Spleen (tissue), 11 donors: ENCODE results near the gene SPACA7. TPM values are rescaled to one million over a fixed set of nuclear protein-coding genes. Genes with fewer than 3 reads are reported as not detected.

Experiments
- DNase-seq: peaks from one replicate; pipeline ENCODE4 v3.0.0-alpha.2; 2020
- H3K27ac ChIP-seq, 8 donors: fragments of 200-600 bp; sonication (generic) in 7 of 8; 1 replicate in 4 of 8; 2 replicates in 4 of 8; pipeline versions ENCODE4 v1.5.0 to v1.8.0; 2016 to 2021; ENCODE audit warnings: inconsistent platforms in 4 of 8, mild to moderate bottlenecking in 4 of 8, moderate library complexity in 1 of 8
- H3K27me3 ChIP-seq, 7 donors: fragments of 200-600 bp; sonication (generic) in 6 of 7; replicated peaks in 1 of 7; 1 replicate in 4 of 7; 2 replicates in 3 of 7; pipeline versions ENCODE4 v1.5.0 to v1.8.0; 2016 to 2021; ENCODE audit warnings: inconsistent platforms in 3 of 7, mild to moderate bottlenecking in 1 of 7
- H3K36me3 ChIP-seq, 6 donors: fragments of 200-600 bp; sonication (generic) in 5 of 6; 1 replicate in 4 of 6; 2 replicates in 2 of 6; pipeline versions ENCODE4 v1.5.0 to v1.8.0; 2016 to 2021; ENCODE audit warnings: inconsistent platforms in 2 of 6
- H3K4me1 ChIP-seq, 6 donors: fragments of 200-600 bp; sonication (generic) in 5 of 6; 1 replicate in 3 of 6; 2 replicates in 3 of 6; pipeline versions ENCODE4 v1.5.0 to v1.8.0; 2016 to 2021; ENCODE audit warnings: inconsistent platforms in 3 of 6
- H3K4me3 ChIP-seq, 8 donors: fragments of 200-600 bp; sonication (generic) in 7 of 8; 1 replicate in 4 of 8; 2 replicates in 4 of 8; pipeline versions ENCODE4 v1.5.0 to v1.8.0; 2016 to 2021; ENCODE audit warnings: inconsistent platforms in 4 of 8, mild to moderate bottlenecking in 4 of 8, moderate library complexity in 2 of 8
- H3K9me3 ChIP-seq, 8 donors: fragments of 200-600 bp; sonication (generic) in 7 of 8; 1 replicate in 4 of 8; 2 replicates in 4 of 8; pipeline versions ENCODE4 v1.5.0 to v1.8.0; 2016 to 2021; ENCODE audit warnings: inconsistent platforms in 4 of 8
- POLR2A ChIP-seq, 3 donors: fragments of 450-650 bp; IDR thresholded peaks; one replicate each; pipeline ENCODE4 v1.5.1; 2017; ENCODE audit warnings: antibody characterized with exemption in 3 of 3, mild to moderate bottlenecking in 1 of 3
- POLR2AphosphoS5 ChIP-seq, 3 donors: sonication (generic); formaldehyde crosslinking; IDR thresholded peaks; one replicate each; pipeline ENCODE4 v1.5.1; 2017; ENCODE audit warnings: antibody characterized with exemption in 3 of 3
- WGBS, 5 donors: extraction: QIAGEN DNeasy Blood & Tissue Kit in 3 of 5; methylation state at CpG; one replicate each; pipeline versions ENCODE4 v1.1.5 to v1.1.7; 2013 to 2018; 5-methylcytosine and 5-hydroxymethylcytosine counted together
- intact Hi-C: fragments of 100-400 bp; cut with DNase I; formaldehyde crosslinking; loops from one replicate; pipeline ENCODE4 v1.15.0; 2023; ENCODE audit warnings: low total_unique reads
- polyA plus RNA-seq, 3 donors: library from polyadenylated mRNA; stranded (reverse); fragments of 200-250 nt; gene quantifications; one replicate each; pipeline ENCODE4 v1.2.1, GENCODE V29; 2013
- total RNA-seq, 7 donors: library from RNA; depleted of rRNA in 3 of 7; stranded (reverse); fragments of >200 nt in 3 of 7; fragmentation: NEBNext Ultra II Directional in 4 of 7; extraction: Animal tissue kit (Norgen Biotek cat#: 25700) in 4 of 7; gene quantifications; one replicate each; pipeline versions ENCODE4 v1.1.0 to v1.2.1, GENCODE V29; 2016 to 2021
- TF ChIP-seq, protein P1 (sequence below), 11 experiments: fragments of 200-600 bp in 7 of 11; fragments of 450-650 bp in 4 of 11; sonication (generic) in 4 of 11; IDR thresholded peaks in 8 of 11; conservative IDR thresholded peaks in 3 of 11; 1 replicate in 7 of 11; 2 replicates in 4 of 11; pipeline versions ENCODE4 v1.4.0 to v1.8.0; 2016 to 2021; ENCODE audit warnings: antibody characterized with exemption in 11 of 11, inconsistent platforms in 4 of 11, mild to moderate bottlenecking in 1 of 11
- donor health status: healthy with polysubstance abuse.
- donor health status: DM: no; HTN: no; CAD: no; lungs with moderate emphysema.
- donor health status: DM: no; HTN: no; CAD: no.
- donor health status: Bipolar disorder and iron deficiency.
- donor health status: healthy.
- donor health status: DM: no; HTN: no; CAD: no.
- donor health status: DM: yes; HTN: yes; CAD: no.

SPACA7 gene
- total and polyA plus RNA-seq, 10 donors, result not detected

DNA sequence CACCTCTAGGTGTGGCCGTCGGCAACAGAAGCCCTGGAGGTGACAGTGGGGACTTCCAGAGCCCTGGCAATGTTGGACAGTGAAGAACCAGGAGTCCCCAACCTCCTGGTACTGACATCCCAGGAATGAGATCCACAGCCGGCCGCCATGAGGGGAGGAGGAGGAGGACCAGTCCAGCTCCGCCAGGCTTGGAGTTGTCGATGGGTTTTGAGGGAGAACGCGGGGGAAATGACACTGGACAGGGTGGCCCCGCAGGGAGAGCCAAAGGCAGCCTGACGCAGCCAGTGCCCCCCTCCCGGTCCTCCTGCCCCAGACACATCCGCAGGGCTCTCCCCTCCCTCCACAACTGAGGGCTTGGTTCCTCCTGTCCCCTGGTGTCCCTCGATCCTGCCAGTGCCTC is 57.9 kb downstream of the SPACA7 start:
- Histone ChIP-seq H3K36me3 (no peaks in the 10 kb centered on the region), H3K27ac (no peak overlapping the region), H3K9me3 (peaks cover 2 to 31% (median 25%) of the 10 kb centered on the region in 8 donors), H3K27me3 (peaks cover 0 to 12% (median 0%) of the 10 kb centered on the region in 7 donors), H3K4me3 (no peak overlapping the region), H3K4me1 (no peaks in the 10 kb centered on the region)
- TF ChIP-seq POLR2AphosphoS5 (IDR thresholded peaks at IDR 0.05), result no peak
- TF ChIP-seq, protein P1, sequence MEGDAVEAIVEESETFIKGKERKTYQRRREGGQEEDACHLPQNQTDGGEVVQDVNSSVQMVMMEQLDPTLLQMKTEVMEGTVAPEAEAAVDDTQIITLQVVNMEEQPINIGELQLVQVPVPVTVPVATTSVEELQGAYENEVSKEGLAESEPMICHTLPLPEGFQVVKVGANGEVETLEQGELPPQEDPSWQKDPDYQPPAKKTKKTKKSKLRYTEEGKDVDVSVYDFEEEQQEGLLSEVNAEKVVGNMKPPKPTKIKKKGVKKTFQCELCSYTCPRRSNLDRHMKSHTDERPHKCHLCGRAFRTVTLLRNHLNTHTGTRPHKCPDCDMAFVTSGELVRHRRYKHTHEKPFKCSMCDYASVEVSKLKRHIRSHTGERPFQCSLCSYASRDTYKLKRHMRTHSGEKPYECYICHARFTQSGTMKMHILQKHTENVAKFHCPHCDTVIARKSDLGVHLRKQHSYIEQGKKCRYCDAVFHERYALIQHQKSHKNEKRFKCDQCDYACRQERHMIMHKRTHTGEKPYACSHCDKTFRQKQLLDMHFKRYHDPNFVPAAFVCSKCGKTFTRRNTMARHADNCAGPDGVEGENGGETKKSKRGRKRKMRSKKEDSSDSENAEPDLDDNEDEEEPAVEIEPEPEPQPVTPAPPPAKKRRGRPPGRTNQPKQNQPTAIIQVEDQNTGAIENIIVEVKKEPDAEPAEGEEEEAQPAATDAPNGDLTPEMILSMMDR (IDR thresholded peaks at IDR 0.05 in 8 of 11, conservative IDR thresholded peaks at IDR 0.05 in 3 of 11), result no peak
- TF ChIP-seq POLR2A (IDR thresholded peaks at IDR 0.05), result no peak
- peak; percentile 37 for DNase-seq
- 79 to 91% (median 84%) methylated on average over 11 to 13 of the region's 13 CpGs for WGBS, 5 donors
- intact Hi-C loops, result no loop called here

DNA sequence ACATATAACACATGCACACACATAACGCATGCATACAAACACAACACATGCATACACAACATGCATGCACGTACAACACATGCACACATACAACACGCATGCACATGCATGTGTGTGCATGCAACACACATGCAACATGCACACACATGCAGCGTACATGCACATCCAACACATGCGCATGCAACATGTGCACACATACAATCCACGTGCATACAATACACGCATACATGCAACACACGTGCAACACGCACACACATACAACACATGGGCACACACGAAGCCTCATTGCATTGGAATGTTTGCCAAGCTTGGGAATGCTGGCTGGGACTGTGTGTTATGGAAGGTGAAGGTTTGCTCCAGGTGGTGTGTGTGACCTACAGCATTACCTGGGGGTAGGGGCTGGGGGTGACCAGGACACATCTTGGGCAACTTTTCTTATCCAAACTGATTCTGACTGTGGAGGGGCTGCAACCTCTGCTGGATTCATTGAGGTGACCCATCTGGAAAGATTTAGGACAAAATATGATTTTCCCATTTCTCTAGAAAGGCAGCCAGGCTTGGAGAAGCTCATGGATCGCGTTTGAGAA is 58.9 kb downstream of the SPACA7 start:
- Histone ChIP-seq H3K27ac (no peak overlapping the region), H3K9me3 (peaks cover 0 to 27% (median 18%) of the 10 kb centered on the region in 8 donors), H3K4me1 (no peaks in the 10 kb centered on the region), H3K27me3 (peaks cover 0 to 20% (median 0%) of the 10 kb centered on the region in 7 donors), H3K36me3 (no peaks in the 10 kb centered on the region), H3K4me3 (no peak overlapping the region)
- intact Hi-C loops, result no loop called here
- WGBS, 5 donors, result 82 to 93% (median 84%) methylated on average over 12 of the region's 12 CpGs
- TF ChIP-seq POLR2A (IDR thresholded peaks at IDR 0.05) (no peak), POLR2AphosphoS5 (IDR thresholded peaks at IDR 0.05) (no peak)
- TF ChIP-seq, protein P1 (IDR thresholded peaks at IDR 0.05 in 8 of 11, conservative IDR thresholded peaks at IDR 0.05 in 3 of 11), result no peak
- DNase-seq, result peak; percentile 49

DNA sequence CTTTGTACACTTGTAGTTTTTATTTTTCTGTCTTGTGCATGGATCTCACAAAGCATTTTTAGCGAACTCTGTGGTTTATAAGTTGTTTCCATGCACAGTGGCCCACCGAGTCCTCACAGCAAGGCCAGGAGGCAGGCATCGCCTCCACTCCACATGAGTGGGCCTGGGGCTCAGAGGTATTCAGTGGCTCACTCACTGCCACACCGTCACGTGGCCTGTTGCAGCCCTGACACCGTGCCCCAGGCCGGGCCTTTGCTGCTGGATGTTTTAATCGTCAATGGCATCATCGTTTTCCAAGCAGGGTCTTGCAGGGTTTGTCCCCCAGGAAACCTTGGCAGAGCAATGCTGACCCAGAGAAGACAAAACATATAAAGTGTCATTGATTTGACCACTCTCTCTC is 59.8 kb downstream of the SPACA7 start:
- Histone ChIP-seq H3K9me3 (peaks cover 0 to 20% (median 14%) of the 10 kb centered on the region in 8 donors), H3K4me1 (no peaks in the 10 kb centered on the region), H3K36me3 (no peaks in the 10 kb centered on the region), H3K4me3 (no peak overlapping the region), H3K27me3 (peaks cover 0 to 25% (median 0%) of the 10 kb centered on the region in 7 donors), H3K27ac (no peak overlapping the region)
- WGBS, 5 donors, result 85 to 86% (median 86%) methylated on average over 9 of the region's 9 CpGs
- TF ChIP-seq, protein P1 (IDR thresholded peaks at IDR 0.05 in 8 of 11, conservative IDR thresholded peaks at IDR 0.05 in 3 of 11), result no peak
- TF ChIP-seq POLR2A (IDR thresholded peaks at IDR 0.05) (no peak), POLR2AphosphoS5 (IDR thresholded peaks at IDR 0.05) (no peak)
- DNase-seq, result no peak
- intact Hi-C loops, result no loop called here

DNA sequence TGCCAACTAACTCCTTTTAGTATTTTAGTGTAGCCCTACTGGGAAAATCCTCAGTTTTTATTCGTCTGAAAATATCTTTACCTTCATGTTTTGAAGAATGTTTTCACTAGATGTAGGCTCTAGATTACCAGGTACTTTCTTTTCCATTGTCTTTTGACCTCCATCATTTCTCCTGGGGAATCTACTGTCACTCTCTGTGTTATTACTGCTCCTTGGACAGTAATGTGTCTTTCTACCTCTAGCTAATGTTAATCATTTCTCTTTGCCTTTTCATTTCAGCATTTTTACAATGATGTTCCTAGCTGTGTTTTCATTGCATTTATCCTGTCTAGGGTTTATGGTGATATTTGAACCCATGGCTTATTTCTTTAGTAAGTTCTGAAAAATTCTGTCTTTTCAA is 61.9 kb downstream of the SPACA7 start:
- TF ChIP-seq, protein P1 (IDR thresholded peaks at IDR 0.05 in 8 of 11, conservative IDR thresholded peaks at IDR 0.05 in 3 of 11), result no peak
- TF ChIP-seq POLR2A (IDR thresholded peaks at IDR 0.05) (no peak), POLR2AphosphoS5 (IDR thresholded peaks at IDR 0.05) (no peak)
- H3K9me3 ChIP-seq, result peaks cover 0 to 20% (median 14%) of the 10 kb centered on the region in 8 donors
- intact Hi-C loops, result no loop called here
- H3K4me3 ChIP-seq, result no peak overlapping the region
- WGBS, 5 donors, result 76 to 97% (median 89%) methylated on average over 1 of the region's 1 CpG
- no peaks in the 10 kb centered on the region for H3K36me3 ChIP-seq
- H3K4me1 ChIP-seq, result no peaks in the 10 kb centered on the region
- no peak for DNase-seq
- H3K27ac ChIP-seq, result no peak overlapping the region
- peaks cover 0 to 39% (median 2%) of the 10 kb centered on the region in 7 donors for H3K27me3 ChIP-seq
